Urinary bladder (tissue), 4 donors: Measurements from ENCODE around the gene INPP5A. TPM values are rescaled to one million over a fixed set of nuclear protein-coding genes. Genes with fewer than 3 reads are reported as not detected.

Experiments used
- DNase-seq: peaks from one replicate; pipeline ENCODE4 v3.0.0-alpha.2; 2015; ENCODE audit errors: extremely low spot score
- H3K27ac ChIP-seq: one replicate; pipeline ENCODE4 v1.5.1; 2013; ENCODE audit warnings: low read depth, mild to moderate bottlenecking, moderate library complexity
- H3K36me3 ChIP-seq: one replicate; pipeline ENCODE4 v1.6.1; 2013; ENCODE audit warnings: mild to moderate bottlenecking, moderate library complexity; ENCODE audit not compliant: insufficient read depth
- H3K4me1 ChIP-seq: one replicate; pipeline ENCODE4 v1.6.1; 2013; ENCODE audit warnings: mild to moderate bottlenecking, moderate library complexity; ENCODE audit not compliant: insufficient read depth
- H3K4me3 ChIP-seq: one replicate; pipeline ENCODE4 v1.5.1; 2013; ENCODE audit warnings: low read depth, low read length
- WGBS: extraction: QIAGEN DNeasy Blood & Tissue Kit; methylation state at CpG from one replicate; pipeline ENCODE4 v1.1.7; 2013; 5-methylcytosine and 5-hydroxymethylcytosine counted together
- polyA plus RNA-seq: library from polyadenylated mRNA; stranded (reverse); fragments of 200-250 nt; gene quantifications from one replicate; pipeline ENCODE4 v1.2.3, GENCODE V29; 2013
- total RNA-seq: library from RNA; depleted of rRNA; stranded (reverse); fragments of >200 nt; gene quantifications from one replicate; pipeline ENCODE4 v1.2.3, GENCODE V29; 2014
- donor health status: healthy with polysubstance abuse.
- donor health status: healthy.

The INPP5A gene
- total and polyA plus RNA-seq, 2 donors: 61.0 to 66.2 TPM

DNA sequence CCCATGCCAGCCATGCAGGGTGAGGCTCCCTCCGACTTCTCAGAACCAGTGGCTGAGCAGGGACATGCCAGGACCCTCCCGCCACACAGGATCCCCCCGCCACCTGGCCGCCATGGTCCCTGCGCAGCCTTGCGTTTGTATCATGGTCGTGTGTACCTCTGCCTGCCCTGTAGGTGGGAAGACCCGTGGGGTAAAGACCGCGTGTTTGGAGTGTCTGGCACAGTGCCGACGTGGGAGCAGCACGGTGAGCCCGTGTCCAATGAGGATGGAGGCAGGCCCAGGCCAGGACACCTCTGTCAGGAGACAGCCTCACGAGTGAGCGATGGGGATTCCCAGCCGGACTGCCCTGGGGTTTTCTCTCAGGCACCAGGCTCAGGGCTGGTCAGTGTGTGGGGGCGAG, 216.5 kb downstream of the INPP5A start:
- WGBS: 95% methylated on average over 18 of the region's 18 CpGs
- Histone ChIP-seq H3K27ac (no peak overlapping the region), H3K4me3 (no peak overlapping the region), H3K36me3 (no peaks in the 10 kb centered on the region), H3K4me1 (no peaks in the 10 kb centered on the region)
- no peak for DNase-seq

DNA sequence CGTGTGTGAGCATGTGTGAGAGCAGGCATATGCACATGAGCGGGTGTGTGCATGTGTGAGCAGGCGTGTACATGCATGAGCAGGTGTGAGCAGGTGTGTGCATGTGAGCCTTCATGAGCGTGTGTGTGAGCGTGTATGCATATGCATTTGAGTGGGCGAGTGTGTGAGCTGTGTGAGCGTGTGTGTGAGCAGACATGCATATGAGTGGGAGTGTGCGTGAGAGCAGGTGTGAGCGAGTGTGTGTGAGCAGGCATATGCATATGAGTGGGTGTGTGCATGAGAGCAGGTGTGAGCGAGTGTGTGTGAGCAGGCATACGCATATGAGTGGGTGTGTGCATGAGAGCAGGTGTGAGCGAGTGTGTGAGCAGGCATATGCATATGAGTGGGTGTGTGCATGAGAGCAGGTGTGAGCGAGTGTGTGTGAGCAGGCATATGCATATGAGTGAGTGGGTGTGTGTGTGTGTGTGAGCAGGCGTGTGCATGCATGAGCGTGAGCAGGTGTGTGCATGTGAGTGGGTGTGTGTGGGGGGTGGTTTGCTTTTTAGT, 217.7 kb downstream of the INPP5A start:
- H3K36me3 ChIP-seq: no peaks in the 10 kb centered on the region
- DNase-seq: no peak
- H3K27ac ChIP-seq: no peak overlapping the region
- H3K4me3 ChIP-seq: no peak overlapping the region
- 98% methylated on average over 15 of the region's 15 CpGs for WGBS
- H3K4me1 ChIP-seq: no peaks in the 10 kb centered on the region

GRCh38 chr10:132756591-132756990, 219.0 kb downstream of the INPP5A start:
- no peak for DNase-seq
- Histone ChIP-seq H3K36me3 (peaks cover 2% of the 10 kb centered on the region), H3K27ac (no peak overlapping the region), H3K4me1 (no peaks in the 10 kb centered on the region), H3K4me3 (no peak overlapping the region)
- WGBS: 96% methylated on average over 14 of the region's 14 CpGs

DNA sequence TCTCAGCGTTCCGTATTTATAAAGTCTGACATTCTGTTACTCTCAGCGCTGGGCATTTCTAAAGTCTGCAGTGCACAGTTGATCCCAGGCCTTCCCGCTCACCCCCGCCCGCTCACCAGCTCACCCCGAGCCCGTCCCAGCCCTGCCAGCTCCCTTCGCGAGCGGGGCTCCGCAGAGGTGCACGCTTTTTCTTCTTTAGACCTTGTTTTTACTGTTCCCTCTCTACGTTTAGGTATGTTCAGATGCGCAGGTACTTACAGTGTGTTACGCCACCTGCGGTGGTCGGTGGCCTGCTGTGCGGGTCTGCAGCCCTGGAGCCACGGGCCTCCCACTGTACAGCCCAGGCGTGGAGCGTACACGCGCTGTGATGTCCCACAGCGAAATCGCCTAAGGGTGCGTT, 219.6 kb downstream of the INPP5A start:
- Histone ChIP-seq H3K4me1 (no peaks in the 10 kb centered on the region), H3K4me3 (no peak overlapping the region), H3K36me3 (peaks cover 2% of the 10 kb centered on the region), H3K27ac (no peak overlapping the region)
- WGBS: 97% methylated on average over 27 of the region's 27 CpGs
- no peak for DNase-seq

DNA sequence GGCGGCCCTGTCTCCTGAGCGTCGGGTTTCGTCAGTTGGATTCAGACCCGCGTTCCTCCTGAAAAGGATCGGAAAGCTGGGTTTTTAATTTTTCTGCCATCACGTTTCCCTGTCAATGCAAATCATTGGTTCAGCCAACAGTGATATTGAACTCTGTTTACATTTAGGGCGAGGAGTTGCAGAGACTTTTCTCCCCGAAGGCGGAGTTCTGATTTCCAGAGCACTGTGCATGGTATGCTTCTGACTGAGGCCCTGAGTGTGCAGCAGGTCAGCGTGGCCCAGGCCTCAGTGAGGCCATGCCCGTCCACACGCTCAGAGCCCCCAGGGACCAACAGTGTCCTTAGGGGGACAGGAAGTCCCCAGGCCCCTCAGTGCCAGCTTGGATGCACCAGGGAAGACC, 221.3 kb downstream of the INPP5A start:
- no peak overlapping the region for H3K4me3 ChIP-seq
- DNase-seq: no peak
- no peak overlapping the region for H3K27ac ChIP-seq
- H3K4me1 ChIP-seq: no peaks in the 10 kb centered on the region
- H3K36me3 ChIP-seq: peaks cover 2% of the 10 kb centered on the region
- WGBS: 91% methylated on average over 14 of the region's 14 CpGs

DNA sequence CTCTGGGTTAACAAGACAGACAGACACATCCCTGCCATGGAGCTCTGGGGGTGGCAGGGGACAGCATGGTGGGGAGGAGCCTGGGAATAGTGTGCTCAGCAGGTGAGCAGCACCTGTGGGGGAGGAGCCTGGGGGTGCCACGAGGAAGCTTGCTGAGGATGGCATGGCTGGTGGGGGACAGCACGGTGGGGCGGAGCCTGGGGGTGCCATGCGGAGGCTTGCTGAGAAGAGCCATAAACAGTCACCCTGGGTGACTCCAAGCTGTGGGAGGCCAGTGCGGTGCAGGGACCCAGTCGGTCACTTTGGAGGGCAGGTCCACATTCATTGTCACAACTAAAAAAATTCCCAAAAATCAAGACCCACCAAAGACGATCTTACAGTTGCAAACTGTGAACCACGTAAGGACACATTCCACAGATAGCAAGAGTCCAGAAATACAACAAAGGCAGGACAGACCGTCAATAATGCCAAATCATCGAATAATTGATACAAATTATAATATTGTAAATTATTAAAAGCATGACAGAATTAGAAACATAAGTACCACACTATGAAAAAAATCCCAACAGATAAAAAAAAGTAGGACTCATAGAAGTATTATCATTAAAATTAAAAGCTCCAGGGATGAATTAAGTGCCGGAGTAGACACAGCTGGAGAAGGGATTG, 223.9 kb downstream of the INPP5A start:
- Histone ChIP-seq H3K4me1 (no peaks in the 10 kb centered on the region), H3K4me3 (no peak overlapping the region), H3K27ac (no peak overlapping the region), H3K36me3 (peaks cover 2% of the 10 kb centered on the region)
- WGBS: 98% methylated on average over 11 of the region's 11 CpGs
- DNase-seq: no peak

DNA sequence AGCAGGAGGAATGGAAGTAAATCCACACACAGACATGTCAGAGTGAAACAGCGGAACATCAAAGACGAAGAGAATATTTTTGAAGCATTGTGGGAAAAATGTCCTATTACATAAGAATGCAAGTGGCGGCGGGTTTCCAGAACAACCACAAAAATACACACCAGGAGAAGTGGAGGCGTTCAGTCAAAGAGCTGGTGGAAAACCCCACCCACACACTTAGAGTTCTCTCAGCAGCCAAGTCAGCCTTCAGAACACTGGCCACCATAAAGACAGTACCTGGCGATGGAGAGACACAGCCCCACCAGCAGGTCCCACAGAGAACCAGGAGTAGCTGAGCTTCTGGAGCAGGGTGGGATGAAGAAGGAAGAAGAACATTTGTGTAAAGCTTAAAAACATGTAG, 224.7 kb downstream of the INPP5A start:
- Histone ChIP-seq H3K4me1 (no peaks in the 10 kb centered on the region), H3K27ac (no peak overlapping the region), H3K36me3 (peaks cover 2% of the 10 kb centered on the region), H3K4me3 (no peak overlapping the region)
- DNase-seq: no peak
- 91% methylated on average over 6 of the region's 6 CpGs for WGBS

GRCh38 chr10:132763545-132763944, 226.0 kb downstream of the INPP5A start:
- no peaks in the 10 kb centered on the region for H3K4me1 ChIP-seq
- H3K36me3 ChIP-seq: peaks cover 2% of the 10 kb centered on the region
- WGBS: 95% methylated on average over 5 of the region's 5 CpGs
- no peak overlapping the region for H3K27ac ChIP-seq
- no peak for DNase-seq
- H3K4me3 ChIP-seq: no peak overlapping the region

- H3K4me3 ChIP-seq: no peak overlapping the region
- WGBS: 88% methylated on average over 11 of the region's 11 CpGs
- peaks cover 2% of the 10 kb centered on the region for H3K36me3 ChIP-seq
- no peak for DNase-seq
- no peak overlapping the region for H3K27ac ChIP-seq
- H3K4me1 ChIP-seq: no peaks in the 10 kb centered on the region
These were observed 226.5 kb downstream of the INPP5A start for GRCh38 chr10:132764108-132764507.

- Histone ChIP-seq H3K4me1 (no peaks in the 10 kb centered on the region), H3K27ac (no peak overlapping the region), H3K4me3 (no peak overlapping the region), H3K36me3 (peaks cover 2% of the 10 kb centered on the region)
- WGBS: 86% methylated on average over 11 of the region's 11 CpGs
- DNase-seq: no peak
These were observed 227.8 kb downstream of the INPP5A start for GRCh38 chr10:132765435-132765834.

DNA sequence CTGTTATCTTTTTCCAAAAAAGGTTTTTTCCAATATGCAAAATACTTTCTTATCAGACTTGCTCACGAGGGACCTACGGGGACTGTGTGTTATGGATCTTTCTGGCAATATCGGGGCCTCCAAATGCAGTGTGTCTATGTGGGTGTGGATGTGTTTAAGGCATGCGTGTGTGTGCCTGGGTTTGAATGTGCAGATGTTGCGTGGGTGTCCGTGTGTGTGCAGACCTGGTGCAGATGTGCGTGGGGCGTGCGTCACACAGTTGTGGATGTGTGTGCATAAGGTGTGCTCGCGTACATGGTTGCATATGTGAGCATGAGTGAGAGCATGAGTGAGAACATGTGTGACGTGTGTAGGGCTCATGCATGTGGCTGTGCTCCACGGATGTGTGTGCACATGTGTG, 228.7 kb downstream of the INPP5A start:
- 93% methylated on average over 13 of the region's 13 CpGs for WGBS
- no peak overlapping the region for H3K4me3 ChIP-seq
- H3K27ac ChIP-seq: no peak overlapping the region
- DNase-seq: no peak
- no peaks in the 10 kb centered on the region for H3K36me3 ChIP-seq
- H3K4me1 ChIP-seq: no peaks in the 10 kb centered on the region

DNA sequence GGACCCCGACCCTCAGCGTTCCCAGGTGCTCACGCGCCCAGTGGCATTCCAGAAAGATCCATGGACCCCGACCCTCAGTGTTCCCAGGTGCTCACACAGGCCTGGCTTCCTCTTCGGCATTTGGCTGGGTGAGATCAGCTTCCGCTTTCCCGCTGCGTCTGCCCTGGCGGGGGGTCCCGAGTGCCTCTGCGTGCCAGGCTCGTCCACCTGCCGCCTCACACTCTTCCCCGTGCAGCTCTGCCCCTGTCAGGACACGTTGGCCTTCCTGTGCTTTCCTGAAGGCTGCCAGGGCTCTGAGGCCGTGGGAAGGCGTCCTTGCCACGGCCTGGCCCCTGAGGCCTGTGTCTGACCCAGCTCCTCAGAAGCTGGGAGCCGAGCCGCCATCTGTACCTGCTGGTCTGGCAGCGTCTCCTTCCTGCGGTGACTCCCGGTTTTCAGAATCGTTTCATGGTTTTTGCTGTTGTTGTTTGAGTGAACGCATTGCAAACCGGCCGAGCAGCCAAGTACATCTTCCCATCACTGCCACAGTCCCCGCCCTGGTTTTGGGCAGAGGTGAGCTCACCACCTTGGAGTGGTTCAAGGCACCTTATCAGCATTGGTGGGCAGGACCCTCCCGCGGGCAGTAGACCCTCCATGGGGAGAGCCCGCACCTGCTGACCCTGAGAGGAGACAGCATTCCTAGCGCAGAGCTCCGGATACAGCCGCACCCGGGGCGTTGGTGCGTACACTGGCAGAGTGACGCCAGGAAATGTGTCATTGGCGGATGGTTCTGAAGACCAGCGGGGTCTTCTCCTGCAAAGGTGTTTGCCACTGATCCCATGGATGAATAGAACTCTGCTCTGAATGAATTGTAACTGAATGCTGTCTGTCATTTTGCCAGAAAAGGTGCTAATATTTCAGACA, 231.0 kb downstream of the INPP5A start:
- WGBS: 98% methylated on average over 41 of the region's 41 CpGs
- DNase-seq: no peak
- H3K36me3 ChIP-seq: no peaks in the 10 kb centered on the region
- no peaks in the 10 kb centered on the region for H3K4me1 ChIP-seq
- no peak overlapping the region for H3K27ac ChIP-seq
- H3K4me3 ChIP-seq: no peak overlapping the region

- Histone ChIP-seq H3K36me3 (no peaks in the 10 kb centered on the region), H3K27ac (no peak overlapping the region), H3K4me3 (no peak overlapping the region), H3K4me1 (no peaks in the 10 kb centered on the region)
- 95% methylated on average over 45 of the region's 45 CpGs for WGBS
- no peak for DNase-seq
These were observed 232.8 kb downstream of the INPP5A start for GRCh38 chr10:132770061-132771021.
